Mesenchymal stem cell (in vitro differentiated cells and primary cell): ENCODE measurements around the gene FMN1.

Source experiments
- DNase-seq: peaks from one replicate; pipeline ENCODE4 v3.0.0-alpha.2; 2013
- H2AFZ ChIP-seq: one replicate; pipeline ENCODE4 v1.6.1; 2013; ENCODE audit warnings: low read depth, mild to moderate bottlenecking, control low read depth, inconsistent platforms, low read length, moderate library complexity
- H2AK5ac ChIP-seq: 2 replicates; pipeline ENCODE4 v1.6.1; 2013; ENCODE audit warnings: low read length, moderate library complexity, mild to moderate bottlenecking, inconsistent platforms; ENCODE audit not compliant: severe bottlenecking
- H2BK120ac ChIP-seq: one replicate; pipeline ENCODE4 v1.6.1; 2013; ENCODE audit warnings: low read depth, mild to moderate bottlenecking, inconsistent platforms, low read length, moderate library complexity
- H2BK12ac ChIP-seq, 2 experiments: one replicate each; pipeline ENCODE4 v1.6.1; 2013; ENCODE audit warnings: inconsistent platforms in 2 of 2, low read length in 2 of 2, mild to moderate bottlenecking in 2 of 2, moderate library complexity in 2 of 2, control low read depth in 1 of 2
- H2BK15ac ChIP-seq: one replicate; pipeline ENCODE4 v1.6.1; 2013; ENCODE audit warnings: mild to moderate bottlenecking, low read depth, inconsistent platforms; ENCODE audit not compliant: poor library complexity, severe bottlenecking
- H2BK5ac ChIP-seq: 2 replicates; pipeline ENCODE4 v1.6.1; 2013; ENCODE audit warnings: low read depth, mild to moderate bottlenecking, low read length, control low read depth, inconsistent platforms; ENCODE audit not compliant: poor library complexity, severe bottlenecking
- H3K14ac ChIP-seq, 2 experiments: one replicate each; pipeline ENCODE4 v1.6.1; 2013; ENCODE audit warnings: inconsistent platforms in 2 of 2, low read length in 2 of 2, control low read depth in 1 of 2, mild to moderate bottlenecking in 1 of 2, moderate library complexity in 1 of 2
- H3K18ac ChIP-seq, 2 experiments: one replicate each; pipeline ENCODE4 v1.6.1; 2013; ENCODE audit warnings: inconsistent platforms in 2 of 2, low read length in 2 of 2, control low read depth in 1 of 2, low read depth in 1 of 2, mild to moderate bottlenecking in 1 of 2
- H3K23ac ChIP-seq, 2 experiments: one replicate each; pipeline ENCODE4 v1.6.1; 2013; ENCODE audit warnings: inconsistent platforms in 2 of 2, low read length in 2 of 2, mild to moderate bottlenecking in 2 of 2, moderate library complexity in 2 of 2, control low read depth in 1 of 2
- H3K27ac ChIP-seq: 2 replicates; pipeline ENCODE4 v1.5.1; 2013; ENCODE audit warnings: mild to moderate bottlenecking, moderate library complexity, low read length, control low read depth, inconsistent platforms; ENCODE audit not compliant: poor library complexity, severe bottlenecking
- H3K27me3 ChIP-seq, 2 experiments: 2 replicates each; pipeline versions ENCODE4 v1.6.1 to v1.7.0; 2013; ENCODE audit warnings: low read length in 2 of 2, mild to moderate bottlenecking in 2 of 2, moderate library complexity in 2 of 2, control low read depth in 1 of 2, inconsistent platforms in 1 of 2; ENCODE audit not compliant: control insufficient read depth in 1 of 2, insufficient read depth in 1 of 2
- H3K36me3 ChIP-seq, 2 experiments: 2 replicates each; pipeline versions ENCODE4 v1.6.1 to v1.7.0; 2013; ENCODE audit warnings: low read length in 2 of 2, control low read depth in 1 of 2, inconsistent platforms in 1 of 2, low read depth in 1 of 2, mild to moderate bottlenecking in 1 of 2; ENCODE audit not compliant: insufficient read depth in 2 of 2, control insufficient read depth in 1 of 2
- H3K4ac ChIP-seq, 2 experiments: one replicate each; pipeline ENCODE4 v1.6.1; 2013; ENCODE audit warnings: inconsistent platforms in 2 of 2, low read length in 2 of 2, mild to moderate bottlenecking in 2 of 2, moderate library complexity in 2 of 2, control low read depth in 1 of 2, low read depth in 1 of 2
- H3K4me1 ChIP-seq: 2 replicates; pipeline ENCODE4 v1.6.1; 2013; ENCODE audit warnings: low read depth, low read length, control low read depth; ENCODE audit not compliant: control insufficient read depth, insufficient read depth
- H3K4me2 ChIP-seq: 2 replicates; pipeline ENCODE4 v1.6.1; 2013; ENCODE audit warnings: low read length, mild to moderate bottlenecking, inconsistent platforms; ENCODE audit not compliant: poor library complexity, severe bottlenecking
- H3K4me3 ChIP-seq, 2 experiments: 2 replicates each; pipeline versions ENCODE4 v1.5.1 to v1.7.0; 2013; ENCODE audit warnings: low read length in 2 of 2, mild to moderate bottlenecking in 2 of 2, control low read depth in 1 of 2, low read depth in 1 of 2; ENCODE audit not compliant: insufficient read depth in 1 of 2
- H3K79me1 ChIP-seq: replicated peaks from 2 replicates; pipeline ENCODE4 v1.6.1; 2013; ENCODE audit warnings: mild to moderate bottlenecking, control low read depth, low read length, inconsistent platforms; ENCODE audit not compliant: poor library complexity, severe bottlenecking
- H3K9ac ChIP-seq: 2 replicates; pipeline ENCODE4 v1.7.0; 2013; ENCODE audit warnings: mild to moderate bottlenecking, low read length, moderate library complexity
- H3K9me3 ChIP-seq: 2 replicates; pipeline ENCODE4 v1.7.0; 2013; ENCODE audit warnings: mild to moderate bottlenecking, low read length; ENCODE audit not compliant: control insufficient read depth
- H4K8ac ChIP-seq: one replicate; pipeline ENCODE4 v1.6.1; 2013; ENCODE audit warnings: inconsistent platforms, mild to moderate bottlenecking, low read length, moderate library complexity
- H4K91ac ChIP-seq: one replicate; pipeline ENCODE4 v1.6.1; 2013; ENCODE audit warnings: mild to moderate bottlenecking, low read length, inconsistent platforms
- WGBS: methylation state at CpG from one replicate; pipeline ENCODE4 v1.1.7; 2013; ENCODE audit warnings: mixed read lengths; 5-methylcytosine and 5-hydroxymethylcytosine counted together

Gene FMN1

DNA sequence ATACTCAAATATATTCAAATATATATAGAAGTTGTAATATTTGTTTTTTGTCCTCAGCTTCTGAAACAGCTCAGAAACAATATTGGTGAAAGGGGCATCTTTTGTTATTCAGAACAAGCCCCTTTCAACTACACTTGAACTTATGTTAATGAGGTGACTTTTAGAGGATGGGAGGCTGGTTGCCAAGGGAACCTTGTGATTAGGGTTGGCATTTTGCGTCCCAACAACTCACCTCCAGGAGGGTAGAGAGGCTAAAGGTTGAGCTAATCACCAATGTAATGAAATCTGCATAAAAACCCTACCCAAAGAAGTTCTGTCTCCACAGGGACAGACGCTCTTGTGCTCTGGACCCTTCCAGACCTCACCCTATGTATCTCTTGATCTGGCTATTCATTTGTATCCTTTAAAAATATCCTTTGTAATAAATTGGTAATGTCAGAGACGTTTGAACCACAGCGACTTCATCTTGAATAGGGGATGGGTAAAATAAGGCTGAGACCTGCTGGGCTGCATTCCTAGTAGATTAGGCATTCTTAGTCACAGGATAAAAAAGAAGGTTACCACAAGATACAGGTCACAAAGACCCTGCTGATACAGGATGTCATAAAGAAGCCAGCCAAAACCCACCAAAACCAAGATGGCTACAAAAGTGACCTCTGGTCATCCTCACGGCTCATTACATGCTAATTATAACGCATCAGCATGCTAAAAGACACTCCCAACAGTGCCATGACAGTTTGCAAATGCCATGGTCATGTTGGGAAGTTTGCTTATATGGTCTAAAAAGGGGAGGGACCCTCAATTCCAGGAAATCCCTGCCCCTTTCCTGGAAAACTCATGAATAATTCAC lies 111.1 kb downstream of the FMN1 start:
- no peak overlapping the region for H3K9ac ChIP-seq
- DNase-seq: no peak
- no peak overlapping the region for H3K4me2 ChIP-seq
- H2AK5ac ChIP-seq: no peak overlapping the region
- H2BK5ac ChIP-seq: no peak overlapping the region
- no peak overlapping the region for H2BK15ac ChIP-seq
- no peak overlapping the region for H3K23ac ChIP-seq
- no peaks in the 10 kb centered on the region for H3K79me1 ChIP-seq
- H2AFZ ChIP-seq: no peak overlapping the region
- no peaks in the 10 kb centered on the region for H3K36me3 ChIP-seq
- 50% methylated on average over 3 of the region's 6 CpGs for WGBS
- H3K27ac ChIP-seq: no peak overlapping the region
- no peaks in the 10 kb centered on the region for H3K9me3 ChIP-seq
- H2BK120ac ChIP-seq: no peak overlapping the region
- H3K14ac ChIP-seq: no peak overlapping the region
- no peak overlapping the region for H4K91ac ChIP-seq
- H3K4me3 ChIP-seq: no peak overlapping the region
- no peaks in the 10 kb centered on the region for H3K27me3 ChIP-seq
- no peak overlapping the region for H4K8ac ChIP-seq
- H3K4ac ChIP-seq: no peak overlapping the region
- H2BK12ac ChIP-seq: no peak overlapping the region
- H3K4me1 ChIP-seq: no peaks in the 10 kb centered on the region
- H3K18ac ChIP-seq: no peak overlapping the region

DNA sequence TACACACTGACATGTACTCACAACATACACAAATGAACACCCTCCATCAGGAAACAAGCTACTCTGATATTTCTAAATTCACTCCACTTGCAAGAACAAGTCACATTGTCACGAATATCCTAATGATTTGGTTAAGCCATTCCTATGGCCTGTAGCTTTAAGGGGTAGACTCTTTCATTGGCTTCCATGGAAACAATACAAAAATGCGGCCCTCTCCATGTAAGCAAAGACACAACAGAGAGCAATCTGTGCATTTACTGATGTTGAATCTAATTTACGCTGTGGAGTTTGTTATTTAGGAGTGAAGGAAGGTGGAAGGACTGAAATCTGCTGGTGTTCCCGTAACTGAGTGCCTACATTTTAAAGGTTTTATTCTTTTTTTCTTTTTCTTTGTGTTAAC lies 114.5 kb downstream of the FMN1 start:
- no peaks in the 10 kb centered on the region for H3K36me3 ChIP-seq
- H3K14ac ChIP-seq: no peak overlapping the region
- H3K4ac ChIP-seq: no peak overlapping the region
- no peaks in the 10 kb centered on the region for H3K4me1 ChIP-seq
- DNase-seq: no peak
- H2AK5ac ChIP-seq: no peak overlapping the region
- H3K9me3 ChIP-seq: no peaks in the 10 kb centered on the region
- H3K18ac ChIP-seq: no peak overlapping the region
- H2BK15ac ChIP-seq: no peak overlapping the region
- H3K4me2 ChIP-seq: no peak overlapping the region
- no peak overlapping the region for H2BK12ac ChIP-seq
- no peak overlapping the region for H3K9ac ChIP-seq
- H2AFZ ChIP-seq: no peak overlapping the region
- no peak overlapping the region for H3K4me3 ChIP-seq
- no peak overlapping the region for H2BK120ac ChIP-seq
- no peak overlapping the region for H4K91ac ChIP-seq
- no peaks in the 10 kb centered on the region for H3K27me3 ChIP-seq
- no peak overlapping the region for H2BK5ac ChIP-seq
- no peak overlapping the region for H4K8ac ChIP-seq
- WGBS: 89% methylated on average over 4 of the region's 4 CpGs
- no peak overlapping the region for H3K23ac ChIP-seq
- H3K79me1 ChIP-seq: no peaks in the 10 kb centered on the region
- H3K27ac ChIP-seq: no peak overlapping the region

- no peak for DNase-seq
- Histone ChIP-seq H3K9ac (no peak overlapping the region), H3K14ac (no peak overlapping the region), H3K9me3 (no peaks in the 10 kb centered on the region), H2BK5ac (no peak overlapping the region), H3K23ac (no peak overlapping the region), H2BK15ac (no peak overlapping the region), H3K27ac (no peak overlapping the region), H3K4me3 (no peak overlapping the region), H3K4me2 (no peak overlapping the region), H3K36me3 (no peaks in the 10 kb centered on the region), H3K79me1 (no peaks in the 10 kb centered on the region), H4K8ac (no peak overlapping the region), H4K91ac (no peak overlapping the region), H3K4ac (no peak overlapping the region), H2AK5ac (no peak overlapping the region), H3K18ac (no peak overlapping the region), H3K4me1 (no peaks in the 10 kb centered on the region), H2BK120ac (no peak overlapping the region), H2AFZ (no peak overlapping the region), H3K27me3 (no peaks in the 10 kb centered on the region), H2BK12ac (no peak overlapping the region)
- 97% methylated on average over 2 of the region's 2 CpGs for WGBS
Measured at GRCh38 chr15:33078607-33079006, 115.9 kb downstream of the FMN1 start.

- Histone ChIP-seq H3K79me1 (no peaks in the 10 kb centered on the region), H3K14ac (no peak overlapping the region), H3K4me2 (no peak overlapping the region), H3K4me1 (no peaks in the 10 kb centered on the region), H3K9me3 (no peaks in the 10 kb centered on the region), H3K9ac (no peak overlapping the region), H3K4me3 (no peak overlapping the region), H2BK120ac (no peak overlapping the region), H3K36me3 (no peaks in the 10 kb centered on the region), H3K27me3 (no peaks in the 10 kb centered on the region), H4K8ac (no peak overlapping the region), H3K23ac (no peak overlapping the region), H4K91ac (no peak overlapping the region), H3K18ac (no peak overlapping the region), H2BK5ac (no peak overlapping the region), H2AK5ac (no peak overlapping the region), H3K27ac (no peak overlapping the region), H2BK12ac (no peak overlapping the region), H2BK15ac (no peak overlapping the region), H2AFZ (no peak overlapping the region), H3K4ac (no peak overlapping the region)
- no peak for DNase-seq
- WGBS: 86% methylated on average over 2 of the region's 7 CpGs
Measured at GRCh38 chr15:33076937-33077336, 117.6 kb downstream of the FMN1 start.
